ENCODE data around the gene MTFP1. TPM values are rescaled to one million over a fixed set of nuclear protein-coding genes. Genes with fewer than 3 reads are reported as not detected.

Gene MTFP1
- total and polyA plus RNA-seq, 9 of the 15 experiments (the other 6 are each of a cell fraction or from before 2014, with no cell fraction given): 10.7 to 52.0 (median 30.1) TPM

DNA sequence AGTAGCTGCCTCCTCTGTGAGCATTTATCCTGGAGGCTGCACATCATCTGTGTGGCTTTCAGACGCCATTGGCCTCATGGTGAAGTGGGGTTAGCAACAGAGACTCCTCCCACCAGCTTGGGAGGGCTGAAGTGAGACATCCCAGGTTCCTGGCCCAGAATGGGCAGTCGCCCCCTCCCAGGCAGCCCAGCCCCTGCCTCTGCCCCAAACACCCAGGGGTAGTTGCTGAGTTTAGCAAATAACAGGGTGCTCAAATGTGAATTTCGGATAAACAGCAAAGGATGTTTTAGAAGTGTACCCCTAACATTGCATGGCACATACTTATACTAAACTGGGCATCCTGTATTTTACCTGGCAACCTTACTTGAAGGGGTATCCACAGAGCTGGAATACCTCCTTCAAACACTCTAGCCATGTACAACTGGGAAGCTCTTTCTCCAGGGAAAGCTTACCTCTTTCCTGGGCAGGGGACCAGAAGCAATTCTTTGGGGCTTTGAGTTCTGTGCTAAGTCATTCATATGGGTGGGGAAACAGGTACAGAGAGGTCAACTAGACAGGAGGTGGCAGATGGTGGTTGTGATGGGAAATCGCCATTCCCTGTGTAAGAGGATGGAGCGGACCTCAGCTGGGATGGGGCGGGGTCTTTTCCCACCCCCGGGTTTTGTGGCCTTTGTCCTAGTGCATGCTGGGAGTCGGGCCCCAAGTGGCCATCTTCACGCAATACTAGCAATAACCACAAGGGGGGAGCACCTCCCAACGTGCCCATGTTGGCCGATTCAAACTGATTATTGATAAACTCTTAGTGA is 19.3 kb downstream of the MTFP1 start (continued):
- TF ChIP-seq, protein P1, sequence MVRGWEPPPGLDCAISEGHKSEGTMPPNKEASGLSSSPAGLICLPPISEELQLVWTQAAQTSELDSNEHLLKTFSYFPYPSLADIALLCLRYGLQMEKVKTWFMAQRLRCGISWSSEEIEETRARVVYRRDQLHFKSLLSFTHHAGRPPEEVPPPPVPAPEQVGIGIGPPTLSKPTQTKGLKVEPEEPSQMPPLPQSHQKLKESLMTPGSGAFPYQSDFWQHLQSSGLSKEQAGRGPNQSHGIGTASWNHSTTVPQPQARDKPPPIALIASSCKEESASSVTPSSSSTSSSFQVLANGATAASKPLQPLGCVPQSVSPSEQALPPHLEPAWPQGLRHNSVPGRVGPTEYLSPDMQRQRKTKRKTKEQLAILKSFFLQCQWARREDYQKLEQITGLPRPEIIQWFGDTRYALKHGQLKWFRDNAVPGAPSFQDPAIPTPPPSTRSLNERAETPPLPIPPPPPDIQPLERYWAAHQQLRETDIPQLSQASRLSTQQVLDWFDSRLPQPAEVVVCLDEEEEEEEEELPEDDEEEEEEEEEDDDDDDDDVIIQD (CRISPR knock-in tag; IDR thresholded peaks at IDR 0.05): no peak
- TF ChIP-seq POU5F1 (IDR thresholded peaks at IDR 0.05; ENCODE audit: borderline replicate concordance, low read depth, low read length, partially characterized antibody) (no peak), NR2F6 (CRISPR knock-in tag; IDR thresholded peaks at IDR 0.05) (no peak), RFX5 (IDR thresholded peaks at IDR 0.05; ENCODE audit: low read depth, low read length) (no peak), FIP1L1 (IDR thresholded peaks at IDR 0.05; ENCODE audit: low read depth, low read length, poor library complexity, severe bottlenecking) (no peak), ZNF589 (CRISPR knock-in tag; IDR thresholded peaks at IDR 0.05; ENCODE audit: low read depth) (no peak), ZNF143 (CRISPR knock-in tag; IDR thresholded peaks at IDR 0.05) (peak; percentile 77), HDAC1 (IDR thresholded peaks at IDR 0.05) (no peak), POLR2AphosphoS5 (IDR thresholded peaks at IDR 0.05; ENCODE audit: control insufficient read depth, insufficient read depth, low read depth, low read length) (peak; percentile 88), PHB2 (IDR thresholded peaks at IDR 0.05; ENCODE audit: low read depth) (no peak), RFX1 (IDR thresholded peaks at IDR 0.05) (no peak), RB1 (IDR thresholded peaks at IDR 0.05; ENCODE audit: low read depth) (no peak), ZNF766 (CRISPR knock-in tag; conservative IDR thresholded peaks at IDR 0.05) (no peak; the same call in 1 of the 2 replicates), CXXC5 (CRISPR knock-in tag; IDR thresholded peaks at IDR 0.05) (no peak), PRMT5 (CRISPR knock-in tag; IDR thresholded peaks at IDR 0.05) (no peak), BHLHE40 (IDR thresholded peaks at IDR 0.05; ENCODE audit: low read length) (no peak), ZNF347 (CRISPR knock-in tag; IDR thresholded peaks at IDR 0.05; ENCODE audit: low read depth) (no peak), CHCHD3 (CRISPR knock-in tag; IDR thresholded peaks at IDR 0.05) (peak; percentile 43; the same call in 1 of the 2 replicates), SETDB1 (IDR thresholded peaks at IDR 0.05; ENCODE audit: low read length) (no peak), ZKSCAN1 (IDR thresholded peaks at IDR 0.05; ENCODE audit: low read depth, low read length) (no peak), KHSRP (IDR thresholded peaks at IDR 0.05) (no peak), EP400 (IDR thresholded peaks at IDR 0.05) (no peak)
- TF ChIP-seq, protein P2, sequence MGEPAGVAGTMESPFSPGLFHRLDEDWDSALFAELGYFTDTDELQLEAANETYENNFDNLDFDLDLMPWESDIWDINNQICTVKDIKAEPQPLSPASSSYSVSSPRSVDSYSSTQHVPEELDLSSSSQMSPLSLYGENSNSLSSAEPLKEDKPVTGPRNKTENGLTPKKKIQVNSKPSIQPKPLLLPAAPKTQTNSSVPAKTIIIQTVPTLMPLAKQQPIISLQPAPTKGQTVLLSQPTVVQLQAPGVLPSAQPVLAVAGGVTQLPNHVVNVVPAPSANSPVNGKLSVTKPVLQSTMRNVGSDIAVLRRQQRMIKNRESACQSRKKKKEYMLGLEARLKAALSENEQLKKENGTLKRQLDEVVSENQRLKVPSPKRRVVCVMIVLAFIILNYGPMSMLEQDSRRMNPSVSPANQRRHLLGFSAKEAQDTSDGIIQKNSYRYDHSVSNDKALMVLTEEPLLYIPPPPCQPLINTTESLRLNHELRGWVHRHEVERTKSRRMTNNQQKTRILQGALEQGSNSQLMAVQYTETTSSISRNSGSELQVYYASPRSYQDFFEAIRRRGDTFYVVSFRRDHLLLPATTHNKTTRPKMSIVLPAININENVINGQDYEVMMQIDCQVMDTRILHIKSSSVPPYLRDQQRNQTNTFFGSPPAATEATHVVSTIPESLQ (CRISPR knock-in tag; IDR thresholded peaks at IDR 0.05): no peak
- TF ChIP-seq, protein P3, sequence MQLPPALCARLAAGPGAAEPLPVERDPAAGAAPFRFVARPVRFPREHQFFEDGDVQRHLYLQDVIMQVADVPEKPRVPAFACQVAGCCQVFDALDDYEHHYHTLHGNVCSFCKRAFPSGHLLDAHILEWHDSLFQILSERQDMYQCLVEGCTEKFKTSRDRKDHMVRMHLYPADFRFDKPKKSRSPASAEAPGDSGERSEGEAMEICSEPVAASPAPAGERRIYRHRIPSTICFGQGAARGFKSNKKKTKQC (CRISPR knock-in tag; IDR thresholded peaks at IDR 0.05): no peak
- TF ChIP-seq, protein P4, sequence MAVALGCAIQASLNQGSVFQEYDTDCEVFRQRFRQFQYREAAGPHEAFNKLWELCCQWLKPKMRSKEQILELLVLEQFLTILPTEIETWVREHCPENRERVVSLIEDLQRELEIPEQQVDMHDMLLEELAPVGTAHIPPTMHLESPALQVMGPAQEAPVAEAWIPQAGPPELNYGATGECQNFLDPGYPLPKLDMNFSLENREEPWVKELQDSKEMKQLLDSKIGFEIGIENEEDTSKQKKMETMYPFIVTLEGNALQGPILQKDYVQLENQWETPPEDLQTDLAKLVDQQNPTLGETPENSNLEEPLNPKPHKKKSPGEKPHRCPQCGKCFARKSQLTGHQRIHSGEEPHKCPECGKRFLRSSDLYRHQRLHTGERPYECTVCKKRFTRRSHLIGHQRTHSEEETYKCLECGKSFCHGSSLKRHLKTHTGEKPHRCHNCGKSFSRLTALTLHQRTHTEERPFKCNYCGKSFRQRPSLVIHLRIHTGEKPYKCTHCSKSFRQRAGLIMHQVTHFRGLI (CRISPR knock-in tag; IDR thresholded peaks at IDR 0.05): no peak
